Ovary (tissue), 9 donors: Measurements from ENCODE around the gene PAN2. TPM values are rescaled to one million over a fixed set of nuclear protein-coding genes. Genes with fewer than 3 reads are reported as not detected.
A peak's percentile ranks its signal among the peaks of the same experiment; 100 is the strongest.

ENCODE experiments used
- DNase-seq, 5 donors: peaks; one replicate each; pipeline ENCODE4 v3.0.0-alpha.2; 2019 to 2020
- H3K27ac ChIP-seq, 2 donors: fragments of 200-600 bp; one replicate each; pipeline versions ENCODE4 v1.5.1 to v1.8.0; 2019 to 2022
- H3K27me3 ChIP-seq: fragments of 200-600 bp; one replicate; pipeline ENCODE4 v1.8.0; 2022
- H3K36me3 ChIP-seq: fragments of 200-600 bp; sonication (generic); one replicate; pipeline ENCODE4 v1.5.1; 2019
- H3K4me1 ChIP-seq: one replicate; pipeline ENCODE4 v1.8.1; 2013; ENCODE audit warnings: mild to moderate bottlenecking, moderate library complexity; ENCODE audit not compliant: insufficient read depth
- H3K4me3 ChIP-seq: fragments of 200-600 bp; sonication (generic); one replicate; pipeline ENCODE4 v1.5.1; 2017
- H3K9me3 ChIP-seq, 2 donors: fragments of 200-600 bp in 1 of 2; sonication (generic) in 1 of 2; one replicate each; pipeline versions ENCODE4 v1.5.1 to v1.8.1; 2013 to 2019; ENCODE audit warnings: mild to moderate bottlenecking in 1 of 2, moderate library complexity in 1 of 2
- EP300 ChIP-seq: sonication (generic); formaldehyde crosslinking; IDR thresholded peaks from one replicate; pipeline ENCODE4 v1.6.1; 2017; ENCODE audit warnings: antibody characterized with exemption
- POLR2A ChIP-seq: fragments of 450-650 bp; IDR thresholded peaks from one replicate; pipeline ENCODE4 v1.6.1; 2017; ENCODE audit warnings: antibody characterized with exemption, mild to moderate bottlenecking, moderate library complexity
- WGBS, 3 donors: extraction: QIAGEN DNeasy Blood & Tissue Kit in 1 of 3; methylation state at CpG; one replicate each; pipeline versions ENCODE4 v1.1.5 to v1.1.7; 2013 to 2017; 5-methylcytosine and 5-hydroxymethylcytosine counted together
- intact Hi-C, 4 donors: fragments of 100-400 bp; cut with DNase I; formaldehyde crosslinking; loops; one replicate each; pipeline versions ENCODE4 v1.11.0 to v1.15.1; 2022 to 2023
- polyA plus RNA-seq, 2 donors: library from polyadenylated mRNA; stranded (reverse); fragments of 200-250 nt in 1 of 2; fragments of 350-450 nt in 1 of 2; fragmentation: Illumina TruSeq in 1 of 2; extraction: RNeasy Lipid Tissue Mini Kit (QIAGEN cat#74804) in 1 of 2; gene quantifications; one replicate each; pipeline ENCODE4 v1.2.3, GENCODE V29; 2013 to 2014
- total RNA-seq, 7 donors: library from RNA; depleted of rRNA in 2 of 7; stranded (reverse); fragments of >200 nt in 2 of 7; fragmentation: NEBNext Ultra II Directional in 3 of 7; extraction: Animal tissue kit (Norgen Biotek cat#: 25700) in 3 of 7; gene quantifications; one replicate each; pipeline versions ENCODE4 v1.1.0 to v1.2.4, GENCODE V29; 2016 to 2023
- TF ChIP-seq, protein P1 (sequence below), 3 donors: fragments of 450-650 bp in 2 of 3; fragments of 200-600 bp in 1 of 3; IDR thresholded peaks; one replicate each; pipeline versions ENCODE4 v1.5.1 to v1.8.0; 2016 to 2022; ENCODE audit warnings: antibody characterized with exemption in 3 of 3, mild to moderate bottlenecking in 1 of 3
- donor health status: DM: no; HTN: no; CAD: no; lungs with moderate emphysema.
- donor health status: DM: no; HTN: no; CAD: no.
- donor health status: Bipolar disorder and iron deficiency.
- donor health status: DM: yes; HTN: yes; CAD: no.
- donor health status: DM: no; HTN: no; CAD: no.
- donor health status: DM: yes; HTN: yes; CAD: no.

The PAN2 gene
- total and polyA plus RNA-seq, 9 donors, result 41.0 to 103 (median 70.0) TPM

DNA sequence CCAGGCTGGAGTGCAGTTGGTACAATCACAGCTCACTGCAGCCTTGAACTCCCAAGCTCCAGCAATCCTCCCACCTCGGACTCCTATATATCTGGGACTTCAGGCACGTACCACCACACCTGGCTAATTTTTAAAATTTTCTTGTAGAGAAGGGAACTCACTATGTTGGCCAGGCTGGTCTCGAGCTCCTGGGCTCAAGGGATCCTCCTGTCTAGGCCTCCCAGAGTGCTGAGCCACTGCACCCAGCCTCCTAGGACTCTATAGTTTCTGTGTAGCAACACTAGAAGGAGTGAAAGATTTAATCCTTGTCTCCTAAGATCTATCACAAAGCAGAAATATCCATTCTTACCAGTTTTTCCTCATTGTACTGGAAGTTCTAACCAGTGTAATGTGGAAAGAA lies 33.1 kb upstream of the PAN2 start:
- TF ChIP-seq POLR2A (no peak), EP300 (no peak)
- TF ChIP-seq, protein P1, sequence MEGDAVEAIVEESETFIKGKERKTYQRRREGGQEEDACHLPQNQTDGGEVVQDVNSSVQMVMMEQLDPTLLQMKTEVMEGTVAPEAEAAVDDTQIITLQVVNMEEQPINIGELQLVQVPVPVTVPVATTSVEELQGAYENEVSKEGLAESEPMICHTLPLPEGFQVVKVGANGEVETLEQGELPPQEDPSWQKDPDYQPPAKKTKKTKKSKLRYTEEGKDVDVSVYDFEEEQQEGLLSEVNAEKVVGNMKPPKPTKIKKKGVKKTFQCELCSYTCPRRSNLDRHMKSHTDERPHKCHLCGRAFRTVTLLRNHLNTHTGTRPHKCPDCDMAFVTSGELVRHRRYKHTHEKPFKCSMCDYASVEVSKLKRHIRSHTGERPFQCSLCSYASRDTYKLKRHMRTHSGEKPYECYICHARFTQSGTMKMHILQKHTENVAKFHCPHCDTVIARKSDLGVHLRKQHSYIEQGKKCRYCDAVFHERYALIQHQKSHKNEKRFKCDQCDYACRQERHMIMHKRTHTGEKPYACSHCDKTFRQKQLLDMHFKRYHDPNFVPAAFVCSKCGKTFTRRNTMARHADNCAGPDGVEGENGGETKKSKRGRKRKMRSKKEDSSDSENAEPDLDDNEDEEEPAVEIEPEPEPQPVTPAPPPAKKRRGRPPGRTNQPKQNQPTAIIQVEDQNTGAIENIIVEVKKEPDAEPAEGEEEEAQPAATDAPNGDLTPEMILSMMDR (IDR thresholded peaks at IDR 0.05), result no peak
- H3K4me1 ChIP-seq, result no peaks in the 10 kb centered on the region
- intact Hi-C loops, result no loop called here
- no peak overlapping the region for H3K27ac ChIP-seq
- no peaks in the 10 kb centered on the region for H3K27me3 ChIP-seq
- H3K4me3 ChIP-seq, result no peak overlapping the region
- no peaks in the 10 kb centered on the region for H3K9me3 ChIP-seq
- no peaks in the 10 kb centered on the region for H3K36me3 ChIP-seq
- no peak for DNase-seq
- WGBS, 3 donors, result 72 to 83% (median 72%) methylated on average over 3 of the region's 3 CpGs

DNA sequence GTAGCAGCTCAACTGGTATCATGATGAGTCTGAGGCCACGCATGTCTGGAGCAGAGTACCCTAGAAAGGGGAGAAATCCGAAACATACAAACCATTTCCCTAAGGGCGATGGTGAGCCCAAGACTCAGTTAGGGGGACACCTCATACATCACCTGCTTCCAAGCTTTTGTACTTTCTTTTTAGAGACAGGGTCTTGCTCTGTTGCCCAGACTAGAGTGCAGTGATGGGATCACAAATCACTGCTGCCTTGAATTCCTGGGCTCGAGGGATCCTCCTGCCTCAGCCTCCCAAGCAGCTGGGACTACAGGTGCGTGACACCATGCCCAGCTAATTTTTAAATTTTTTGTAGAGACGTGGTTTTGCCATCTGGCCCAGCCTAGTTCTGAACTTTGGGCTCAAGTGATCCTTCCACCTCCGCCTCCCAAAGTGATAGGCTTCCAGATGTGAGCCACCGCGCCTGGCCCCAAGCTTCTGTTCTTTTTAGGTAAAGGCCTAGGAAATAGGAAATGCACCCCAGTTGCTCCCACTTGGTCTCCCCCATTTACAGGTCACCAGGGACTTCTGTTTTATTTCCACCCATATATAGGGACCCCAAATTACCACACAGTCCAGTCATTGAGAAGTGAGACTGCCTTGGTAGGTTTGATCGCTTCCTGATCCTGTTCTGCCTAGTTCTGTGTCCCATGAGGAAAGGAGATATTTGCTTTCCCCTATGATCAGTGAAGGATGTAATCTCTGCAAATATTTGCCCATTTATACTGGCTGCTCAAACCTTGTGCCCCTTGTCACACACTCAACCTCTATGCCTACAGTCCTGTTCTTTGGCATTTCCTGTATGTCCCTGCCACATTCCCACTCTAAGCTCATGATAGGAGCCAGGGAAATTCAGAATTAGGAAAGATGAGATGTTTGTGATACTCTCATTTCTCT lies 28.6 kb upstream of the PAN2 start, which contains the start of gene APOF:
Gene APOF, minus strand, starts transcription at position 728 of the 930 bp plus-strand sequence. Its CDS starts 112 bp downstream, at position 616.
- intact Hi-C loops, result no loop called here
- H3K9me3 ChIP-seq, result no peaks in the 10 kb centered on the region
- no peaks in the 10 kb centered on the region for H3K36me3 ChIP-seq
- H3K27ac ChIP-seq, result no peak within 1 kb of the TSS
- peaks cover 6% of the 10 kb centered on the region for H3K4me1 ChIP-seq
- DNase-seq, result no peak
- 92 to 93% (median 93%) methylated on average over 10 of the region's 10 CpGs for WGBS, 3 donors
- H3K27me3 ChIP-seq, result no peaks in the 10 kb centered on the region
- no peak within 1 kb of the TSS for H3K4me3 ChIP-seq
- no peak for TF ChIP-seq EP300
- TF ChIP-seq, protein P1 (IDR thresholded peaks at IDR 0.05), result no peak
- no peak for TF ChIP-seq POLR2A

DNA sequence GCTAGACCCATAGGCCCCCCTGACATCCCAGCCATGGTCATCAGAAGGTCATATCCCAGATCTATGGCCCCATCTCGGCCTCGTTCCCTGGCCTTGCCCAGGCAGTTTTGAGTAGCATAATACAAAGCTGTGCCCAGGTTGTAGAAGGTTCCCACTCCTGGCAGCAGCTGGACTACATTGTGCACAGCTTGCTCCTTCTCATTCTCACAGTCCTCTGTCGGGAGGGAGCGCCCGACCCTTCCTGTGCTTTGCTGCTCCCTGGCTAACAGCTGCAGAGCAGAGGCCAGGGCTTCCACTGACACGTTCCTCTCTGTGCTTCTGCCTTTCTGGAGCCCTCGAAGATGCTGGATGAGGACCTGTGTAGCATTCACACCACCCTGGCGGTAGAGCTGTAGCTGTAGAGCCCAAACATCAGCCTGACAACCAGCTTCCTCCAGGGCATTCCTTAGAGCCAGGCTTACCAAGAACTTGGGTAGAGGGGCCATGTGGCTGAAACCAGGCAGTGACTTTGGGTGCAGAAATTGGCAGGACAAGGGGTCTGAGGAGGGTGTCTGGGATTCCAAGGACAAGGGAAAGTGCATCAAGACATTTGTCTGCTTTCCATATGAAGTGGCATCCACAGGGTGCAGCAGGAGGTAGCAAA lies 27.8 kb upstream of the PAN2 start:
- Histone ChIP-seq H3K4me1 (peaks cover 6% of the 10 kb centered on the region), H3K27ac (no peak overlapping the region), H3K27me3 (no peaks in the 10 kb centered on the region), H3K4me3 (no peak overlapping the region), H3K36me3 (no peaks in the 10 kb centered on the region), H3K9me3 (no peaks in the 10 kb centered on the region)
- TF ChIP-seq POLR2A, result no peak
- TF ChIP-seq EP300, result no peak
- TF ChIP-seq, protein P1 (IDR thresholded peaks at IDR 0.05), result no peak
- 67 to 79% (median 74%) methylated on average over 8 of the region's 8 CpGs for WGBS, 3 donors
- intact Hi-C loops, result no loop called here
- DNase-seq, result no peak

DNA sequence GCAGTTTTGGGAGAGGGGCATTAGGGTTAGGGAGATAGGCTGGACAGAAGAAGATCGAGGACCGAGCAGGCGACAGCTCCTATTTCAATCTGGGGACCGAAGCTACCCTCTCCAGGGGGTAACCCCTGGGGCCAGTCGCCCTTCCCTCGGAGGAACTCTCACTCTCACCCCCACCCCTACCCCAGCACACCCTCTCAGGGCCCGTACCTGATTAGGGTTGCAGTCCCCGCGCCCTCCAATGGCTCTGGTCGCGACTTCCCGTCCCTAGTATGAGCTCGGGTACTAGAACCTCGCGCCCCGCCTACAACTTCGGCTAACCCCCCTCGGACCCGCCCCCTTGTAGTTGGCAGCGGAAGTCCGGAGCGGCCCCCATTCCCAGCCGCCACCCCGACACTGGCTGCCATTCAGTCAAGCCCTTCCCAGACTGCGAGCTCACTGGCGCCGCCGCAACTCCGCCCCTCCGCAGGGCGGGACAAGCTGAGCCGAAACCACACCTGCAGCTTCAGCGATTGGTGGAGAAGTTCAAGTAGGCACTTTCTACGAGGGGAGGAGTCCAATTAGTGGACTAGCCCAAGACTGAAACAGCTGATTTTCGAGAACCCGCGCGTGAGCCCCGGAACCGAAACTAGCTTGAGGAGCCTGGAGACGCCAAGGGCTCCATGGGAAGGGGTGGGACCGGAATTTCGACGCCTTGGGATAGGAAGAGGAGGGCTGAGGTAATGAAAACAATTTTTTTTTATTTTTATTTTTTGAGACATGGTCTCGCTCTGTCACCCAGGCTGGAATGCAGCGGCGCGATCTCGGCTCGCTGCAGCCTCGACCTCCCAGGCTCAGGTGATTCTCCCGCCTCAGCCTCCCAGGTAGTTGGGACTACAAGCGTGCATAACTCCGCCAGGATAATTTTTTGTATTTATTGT lies 26.3 kb upstream of the PAN2 start, which contains the start of gene STAT2:
Gene STAT2, minus strand, starts transcription at position 257 of the 917 bp plus-strand sequence. CDS start 3,536 bp downstream, outside the sequence.
- WGBS, 3 donors, result 0% methylated on average over 48 to 54 of the region's 54 CpGs
- TF ChIP-seq, protein P1 (IDR thresholded peaks at IDR 0.05), result no peak
- peak; percentile 76 for TF ChIP-seq EP300
- TF ChIP-seq POLR2A, result peak; percentile 33

More for the DNA sequence above, 26.3 kb upstream of the PAN2 start, which contains the start of gene STAT2:
- peaks cover 6% of the 10 kb centered on the region for H3K4me1 ChIP-seq
- peak within 1 kb of the TSS; percentile 83 for H3K4me3 ChIP-seq
- intact Hi-C loops, result loop anchor here in 1 of 4 donors (10.0 kb wide), 1 partner anchor 95 kb away; the partner anchor contains the start of gene MIP
- no peaks in the 10 kb centered on the region for H3K36me3 ChIP-seq
- H3K27me3 ChIP-seq, result no peaks in the 10 kb centered on the region
- peak; percentile 98 to 99 (median 98) for DNase-seq
- no peaks in the 10 kb centered on the region for H3K9me3 ChIP-seq
- peak within 1 kb of the TSS; percentile 32 to 83 for H3K27ac ChIP-seq
